Measurements from ENCODE around the gene SPOPL. TPM values are rescaled to one million over a fixed set of nuclear protein-coding genes. Genes with fewer than 3 reads are reported as not detected.

Gene SPOPL
- polyA plus RNA-seq, 2 of the 4 experiments (the other 2 are of a cell fraction): 7.2 to 16.9 TPM

GRCh38 chr2:138453815-138454214 lies 47.8 kb upstream of the SPOPL start:
- 90% methylated on average over 8 of the region's 8 CpGs for WGBS (ENCODE audit: missing lambda C conversion rate)
- ATAC-seq (no peak), DNase-seq (ENCODE audit: low read depth in 1 of 2, low spot score in 1 of 2) (no peak), FAIRE-seq (no peak)
- no peak overlapping the region for H3K4me3 ChIP-seq
- no peaks in the 10 kb centered on the region for H3K9me3 ChIP-seq
- no peaks in the 10 kb centered on the region for H3K4me1 ChIP-seq
- POLR2A ChIA-PET: no interaction called here
- H3K27ac ChIP-seq: no peak overlapping the region
- H3K4me2 ChIP-seq: no peak overlapping the region
- CTCF ChIA-PET: interaction anchor here (0.7 kb wide), 1 partner anchor 24 kb away, joined by 3 read pairs; no protein-coding TSS in a partner anchor
- no peak for TF ChIP-seq CBX8 (IDR thresholded peaks at IDR 0.05)
- TF ChIP-seq USF2 (IDR thresholded peaks at IDR 0.05): no peak
- TF ChIP-seq ZNF302 (CRISPR knock-in tag; IDR thresholded peaks at IDR 0.05): no peak
- TF ChIP-seq E2F6 (IDR thresholded peaks at IDR 0.05; ENCODE audit: borderline replicate concordance, low read depth): no peak
- TF ChIP-seq PHF8 (IDR thresholded peaks at IDR 0.05; ENCODE audit: borderline replicate concordance, low read depth): no peak
- TF ChIP-seq EHMT2 (IDR thresholded peaks at IDR 0.05; ENCODE audit: low read depth): no peak
- no peak for TF ChIP-seq ATOH8 (CRISPR knock-in tag; IDR thresholded peaks at IDR 0.05; ENCODE audit: low read depth)
- TF ChIP-seq MAFK (IDR thresholded peaks at IDR 0.05; ENCODE audit: partially characterized antibody): no peak
- no peak for TF ChIP-seq EHF (CRISPR knock-in tag; IDR thresholded peaks at IDR 0.05)
- no peak for TF ChIP-seq HDAC2 (IDR thresholded peaks at IDR 0.05)
- no peak for TF ChIP-seq KDM1A (IDR thresholded peaks at IDR 0.05; ENCODE audit: low read depth)
- no peak for TF ChIP-seq FOXS1 (CRISPR knock-in tag; IDR thresholded peaks at IDR 0.05)
- no peak for TF ChIP-seq EP300 (IDR thresholded peaks at IDR 0.05)
- TF ChIP-seq, protein P1, sequence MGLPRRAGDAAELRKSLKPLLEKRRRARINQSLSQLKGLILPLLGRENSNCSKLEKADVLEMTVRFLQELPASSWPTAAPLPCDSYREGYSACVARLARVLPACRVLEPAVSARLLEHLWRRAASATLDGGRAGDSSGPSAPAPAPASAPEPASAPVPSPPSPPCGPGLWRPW (IDR thresholded peaks at IDR 0.05): no peak
- TF ChIP-seq RFX5 (IDR thresholded peaks at IDR 0.05): no peak
- TF ChIP-seq HEYL (CRISPR knock-in tag; IDR thresholded peaks at IDR 0.05): no peak
- TF ChIP-seq ZSCAN20 (CRISPR knock-in tag; IDR thresholded peaks at IDR 0.05): no peak
- TF ChIP-seq HOXB13 (CRISPR knock-in tag; IDR thresholded peaks at IDR 0.05; ENCODE audit: low read depth): no peak
- TF ChIP-seq POLR2A (IDR thresholded peaks at IDR 0.05; ENCODE audit: low read length): no peak
- no peak for TF ChIP-seq PBX3 (IDR thresholded peaks at IDR 0.05)

- CTCF ChIA-PET: interaction anchor here (0.7 kb wide), 1 partner anchor 23 kb away, joined by 3 read pairs; no protein-coding TSS in a partner anchor
- H3K4me2 ChIP-seq: no peak overlapping the region
- 78% methylated on average over 2 of the region's 2 CpGs for WGBS (ENCODE audit: missing lambda C conversion rate)
- no peaks in the 10 kb centered on the region for H3K4me1 ChIP-seq
- no peak for FAIRE-seq
- ATAC-seq: no peak
- POLR2A ChIA-PET: no interaction called here
- no peak overlapping the region for H3K27ac ChIP-seq
- no peaks in the 10 kb centered on the region for H3K9me3 ChIP-seq
- TF ChIP-seq ZNF302 (CRISPR knock-in tag; IDR thresholded peaks at IDR 0.05) (no peak), PHF8 (IDR thresholded peaks at IDR 0.05; ENCODE audit: borderline replicate concordance, low read depth) (no peak), EHF (CRISPR knock-in tag; IDR thresholded peaks at IDR 0.05) (no peak), NFE2L2 (conservative IDR thresholded peaks at IDR 0.05; ENCODE audit: low read length) (no peak), KDM1A (IDR thresholded peaks at IDR 0.05; ENCODE audit: low read depth) (no peak), RCOR1 (IDR thresholded peaks at IDR 0.05; ENCODE audit: low read depth, low read length) (no peak), FOSL2 (IDR thresholded peaks at IDR 0.05) (no peak), FOSL2 (CRISPR knock-in tag; IDR thresholded peaks at IDR 0.05) (no peak), RFX5 (IDR thresholded peaks at IDR 0.05) (no peak), BCL3 (IDR thresholded peaks at IDR 0.05) (no peak), MAX (IDR thresholded peaks at IDR 0.05) (no peak)
- TF ChIP-seq, protein P2, sequence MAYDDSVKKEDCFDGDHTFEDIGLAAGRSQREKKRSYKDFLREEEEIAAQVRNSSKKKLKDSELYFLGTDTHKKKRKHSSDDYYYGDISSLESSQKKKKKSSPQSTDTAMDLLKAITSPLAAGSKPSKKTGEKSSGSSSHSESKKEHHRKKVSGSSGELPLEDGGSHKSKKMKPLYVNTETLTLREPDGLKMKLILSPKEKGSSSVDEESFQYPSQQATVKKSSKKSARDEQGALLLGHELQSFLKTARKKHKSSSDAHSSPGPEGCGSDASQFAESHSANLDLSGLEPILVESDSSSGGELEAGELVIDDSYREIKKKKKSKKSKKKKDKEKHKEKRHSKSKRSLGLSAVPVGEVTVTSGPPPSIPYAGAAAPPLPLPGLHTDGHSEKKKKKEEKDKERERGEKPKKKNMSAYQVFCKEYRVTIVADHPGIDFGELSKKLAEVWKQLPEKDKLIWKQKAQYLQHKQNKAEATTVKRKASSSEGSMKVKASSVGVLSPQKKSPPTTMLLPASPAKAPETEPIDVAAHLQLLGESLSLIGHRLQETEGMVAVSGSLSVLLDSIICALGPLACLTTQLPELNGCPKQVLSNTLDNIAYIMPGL (CRISPR knock-in tag; IDR thresholded peaks at IDR 0.05; ENCODE audit: borderline replicate concordance): no peak
- DNase-seq (ENCODE audit: low read depth in 1 of 2, low spot score in 1 of 2): no peak
- H3K4me3 ChIP-seq: no peak overlapping the region
Observed at GRCh38 chr2:138454761-138455160, 46.8 kb upstream of the SPOPL start.
